ENCODE results near the gene SSH3.
A peak's percentile ranks its signal among the peaks of the same experiment; 100 is the strongest.

Gene SSH3

DNA sequence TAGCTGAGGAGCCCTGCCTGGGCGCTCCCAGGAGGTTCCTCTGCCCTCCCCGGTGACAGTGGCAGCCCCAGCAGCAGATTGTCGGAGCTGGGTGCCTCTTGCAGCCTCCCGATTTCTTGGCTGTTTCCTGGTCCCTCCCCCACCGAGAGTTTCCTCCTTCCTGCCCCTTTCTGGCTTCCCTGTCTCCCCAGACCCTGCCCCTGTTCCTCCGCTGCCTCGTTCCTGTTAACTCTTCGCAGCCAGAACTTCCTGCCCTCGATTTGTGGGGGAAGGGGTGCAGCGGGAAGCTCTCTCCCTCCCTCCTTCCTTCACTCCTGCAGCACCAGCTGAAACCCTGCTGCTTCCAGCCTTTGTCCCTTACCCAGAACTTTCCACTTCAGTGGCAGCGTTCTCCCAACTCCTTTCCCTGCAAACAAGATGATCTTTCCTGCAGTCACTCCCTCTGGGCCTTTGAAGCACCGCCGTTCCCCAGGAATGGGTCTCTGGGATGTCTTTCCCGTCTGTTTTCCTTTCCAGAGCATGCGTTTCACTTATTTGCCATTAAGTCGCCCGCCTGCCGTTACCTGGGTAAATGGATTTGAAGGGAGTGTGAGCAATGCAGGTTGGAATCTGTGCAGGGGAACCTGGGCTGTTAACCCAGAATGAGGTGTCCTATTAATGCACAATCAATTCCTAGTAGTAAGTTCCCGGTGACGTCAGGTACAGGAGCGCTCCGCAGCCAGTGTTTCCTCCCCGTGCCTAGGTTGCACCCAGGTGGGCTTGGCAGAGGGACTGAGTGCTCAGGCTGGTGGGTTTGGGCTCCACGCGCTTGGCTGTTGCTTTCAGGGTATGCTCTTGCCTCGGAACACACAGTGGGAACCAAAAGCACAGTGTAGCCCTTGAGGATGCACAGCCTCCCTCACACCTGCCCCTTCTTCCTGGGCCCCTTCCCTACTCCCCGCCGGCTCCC is 32.8 kb upstream of the SSH3 start:
- no peak for DNase-seq
- no peaks in the 10 kb centered on the region for H3K27me3 ChIP-seq (replicated peaks)
- peaks cover 11% of the 10 kb centered on the region for H3K36me3 ChIP-seq (replicated peaks)
- TF ChIP-seq, protein P1, sequence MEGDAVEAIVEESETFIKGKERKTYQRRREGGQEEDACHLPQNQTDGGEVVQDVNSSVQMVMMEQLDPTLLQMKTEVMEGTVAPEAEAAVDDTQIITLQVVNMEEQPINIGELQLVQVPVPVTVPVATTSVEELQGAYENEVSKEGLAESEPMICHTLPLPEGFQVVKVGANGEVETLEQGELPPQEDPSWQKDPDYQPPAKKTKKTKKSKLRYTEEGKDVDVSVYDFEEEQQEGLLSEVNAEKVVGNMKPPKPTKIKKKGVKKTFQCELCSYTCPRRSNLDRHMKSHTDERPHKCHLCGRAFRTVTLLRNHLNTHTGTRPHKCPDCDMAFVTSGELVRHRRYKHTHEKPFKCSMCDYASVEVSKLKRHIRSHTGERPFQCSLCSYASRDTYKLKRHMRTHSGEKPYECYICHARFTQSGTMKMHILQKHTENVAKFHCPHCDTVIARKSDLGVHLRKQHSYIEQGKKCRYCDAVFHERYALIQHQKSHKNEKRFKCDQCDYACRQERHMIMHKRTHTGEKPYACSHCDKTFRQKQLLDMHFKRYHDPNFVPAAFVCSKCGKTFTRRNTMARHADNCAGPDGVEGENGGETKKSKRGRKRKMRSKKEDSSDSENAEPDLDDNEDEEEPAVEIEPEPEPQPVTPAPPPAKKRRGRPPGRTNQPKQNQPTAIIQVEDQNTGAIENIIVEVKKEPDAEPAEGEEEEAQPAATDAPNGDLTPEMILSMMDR (IDR thresholded peaks at IDR 0.05; ENCODE audit: low read depth, low read length, missing control alignments) = no peak
- peak overlapping the region; percentile 15 for H3K4me3 ChIP-seq (ENCODE audit: low read depth, low read length)
- H3K27ac ChIP-seq = no peak overlapping the region
- in situ Hi-C loops (cut with HindIII; ENCODE audit: low pct_ligation_motif_present, low sequenced_read_pairs) = no loop called here

DNA sequence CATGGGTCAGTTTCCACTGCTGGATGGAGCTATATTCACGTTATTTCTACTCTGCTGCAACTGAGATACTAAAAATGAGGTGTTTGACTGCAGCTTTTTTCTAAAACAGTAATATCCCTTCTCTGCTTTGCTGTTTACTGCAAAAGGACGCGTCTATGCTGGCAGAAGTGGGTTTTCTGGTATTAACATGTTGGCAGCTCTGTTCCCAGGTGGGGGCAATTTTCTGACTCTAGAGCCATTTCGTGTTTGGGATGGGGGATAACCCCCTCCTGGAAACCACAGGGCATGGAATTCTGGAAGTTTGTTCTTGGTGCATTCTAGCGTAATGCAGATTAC is 32.2 kb upstream of the SSH3 start:
- Histone ChIP-seq H3K36me3 (replicated peaks) (peaks cover 11% of the 10 kb centered on the region), H3K27ac (no peak overlapping the region), H3K27me3 (replicated peaks) (no peaks in the 10 kb centered on the region), H3K4me3 (ENCODE audit: low read depth, low read length) (no peak overlapping the region)
- no peak for DNase-seq
- in situ Hi-C loops (cut with HindIII; ENCODE audit: low pct_ligation_motif_present, low sequenced_read_pairs) = no loop called here
- TF ChIP-seq, protein P1 (IDR thresholded peaks at IDR 0.05; ENCODE audit: low read depth, low read length, missing control alignments) = no peak

- Histone ChIP-seq H3K4me3 (ENCODE audit: low read depth, low read length) (no peak overlapping the region), H3K27ac (no peak overlapping the region), H3K27me3 (replicated peaks) (no peaks in the 10 kb centered on the region), H3K36me3 (replicated peaks) (peaks cover 11% of the 10 kb centered on the region)
- TF ChIP-seq, protein P1 (IDR thresholded peaks at IDR 0.05; ENCODE audit: low read depth, low read length, missing control alignments) = no peak
- in situ Hi-C loops (cut with HindIII; ENCODE audit: low pct_ligation_motif_present, low sequenced_read_pairs) = no loop called here
- DNase-seq = no peak
Observed at GRCh38 chr11:67271541-67272284, 31.6 kb upstream of the SSH3 start.

DNA sequence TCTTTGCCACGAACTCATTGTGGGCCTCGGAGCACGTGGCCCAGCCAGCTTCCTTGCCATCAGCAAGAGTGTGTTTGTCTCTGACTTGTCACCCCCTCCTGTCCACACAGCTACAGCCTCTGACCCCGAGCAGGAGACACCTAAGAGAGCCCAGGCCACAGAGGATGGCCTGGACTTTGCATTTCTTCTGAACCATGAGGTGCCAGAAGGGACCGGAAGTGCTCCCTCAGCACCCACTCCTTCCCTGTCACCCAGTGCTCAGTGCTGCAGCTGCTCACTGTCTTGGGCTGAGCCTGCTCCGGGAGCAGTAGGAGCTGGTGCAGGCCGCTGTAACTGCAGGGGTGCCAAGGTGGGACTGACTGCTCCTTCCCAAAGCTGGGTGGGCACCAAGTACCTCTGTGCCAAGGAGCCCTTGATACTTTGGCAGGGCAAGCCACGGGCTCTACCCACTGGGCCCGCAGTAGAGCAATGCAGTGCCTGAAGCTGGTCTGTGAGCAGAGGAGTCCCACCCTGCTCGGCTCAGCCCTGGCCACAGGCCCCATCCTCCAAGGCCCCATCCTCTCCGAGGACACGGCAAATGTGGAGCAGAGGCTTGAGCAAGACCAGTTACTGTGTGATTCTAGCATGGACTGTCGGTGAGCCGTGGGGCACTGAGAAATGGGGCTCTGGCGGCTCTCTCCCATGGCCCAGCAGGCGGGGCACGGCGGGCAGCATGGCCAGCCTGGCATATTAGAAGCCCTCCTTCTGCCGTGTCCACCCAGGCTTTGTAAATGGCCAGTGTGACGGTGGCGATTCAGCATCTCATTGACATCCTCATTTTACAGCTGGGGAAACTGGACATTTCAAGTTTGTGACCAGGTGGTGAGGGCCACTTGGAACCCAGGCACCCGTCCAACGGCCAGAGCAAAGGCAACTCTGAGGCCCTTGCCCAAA is 30.7 kb upstream of the SSH3 start:
- DNase-seq = no peak
- no peak overlapping the region for H3K4me3 ChIP-seq (ENCODE audit: low read depth, low read length)
- in situ Hi-C loops (cut with HindIII; ENCODE audit: low pct_ligation_motif_present, low sequenced_read_pairs) = no loop called here
- TF ChIP-seq, protein P1 (IDR thresholded peaks at IDR 0.05; ENCODE audit: low read depth, low read length, missing control alignments) = no peak
- H3K27me3 ChIP-seq (replicated peaks) = no peaks in the 10 kb centered on the region
- H3K36me3 ChIP-seq (replicated peaks) = peaks cover 11% of the 10 kb centered on the region
- H3K27ac ChIP-seq = no peak overlapping the region

DNA sequence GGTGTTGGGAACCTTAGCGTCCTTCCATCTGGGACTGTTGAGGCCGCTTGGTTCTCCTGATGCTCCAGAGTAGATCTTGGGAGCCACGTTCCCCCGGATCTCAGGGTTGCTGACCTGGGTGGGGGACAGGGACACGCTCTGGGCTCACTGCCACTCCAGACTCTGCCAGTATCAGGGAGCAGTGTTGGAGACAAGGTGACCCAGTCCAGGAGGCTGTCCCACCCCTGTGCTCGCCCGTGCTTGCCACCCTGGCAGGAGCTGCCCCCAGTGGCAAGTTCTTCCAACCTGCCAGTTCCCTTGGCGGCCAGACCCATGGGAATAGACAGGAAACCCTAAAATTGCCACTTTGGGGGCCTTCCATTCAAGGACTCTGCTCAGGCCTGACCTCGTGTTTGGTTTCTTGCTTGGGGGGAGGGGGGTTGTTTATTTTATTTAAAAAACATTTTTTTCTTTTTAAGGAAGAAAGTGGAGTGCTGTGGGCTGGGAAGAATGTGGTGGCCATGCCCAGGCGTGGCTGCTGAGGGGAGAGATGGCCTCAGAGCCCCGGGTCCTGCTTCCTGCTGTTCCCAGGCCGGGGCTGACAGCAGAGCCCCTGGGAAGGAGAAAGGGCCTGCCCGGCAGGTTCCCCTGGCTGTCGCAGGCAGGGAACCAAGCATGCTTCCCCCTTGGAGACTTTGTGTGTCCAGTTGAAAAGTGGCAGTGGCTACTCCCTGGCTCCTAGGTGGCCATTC is 29.9 kb upstream of the SSH3 start:
- TF ChIP-seq, protein P1 (IDR thresholded peaks at IDR 0.05; ENCODE audit: low read depth, low read length, missing control alignments) = no peak
- H3K27me3 ChIP-seq (replicated peaks) = no peaks in the 10 kb centered on the region
- in situ Hi-C loops (cut with HindIII; ENCODE audit: low pct_ligation_motif_present, low sequenced_read_pairs) = no loop called here
- H3K27ac ChIP-seq = no peak overlapping the region
- H3K36me3 ChIP-seq (replicated peaks) = peaks cover 9% of the 10 kb centered on the region
- no peak for DNase-seq
- H3K4me3 ChIP-seq (ENCODE audit: low read depth, low read length) = no peak overlapping the region
